Activated naive CD8-positive, alpha-beta T cell (primary cell): ENCODE results near the gene CX3CL1.
A peak's percentile ranks its signal among the peaks of the same experiment; 100 is the strongest.

Experiments
- H3K27ac Mint-ChIP-seq: one replicate; pipeline ENCODE4 v1.8.0; 2021; ENCODE audit warnings: mixed read lengths
- H3K27me3 Mint-ChIP-seq: one replicate; pipeline ENCODE4 v1.8.0; 2021; ENCODE audit warnings: mixed read lengths
- H3K36me3 Mint-ChIP-seq: one replicate; pipeline ENCODE4 v1.8.0; 2021; ENCODE audit warnings: mixed read lengths
- H3K4me1 Mint-ChIP-seq: one replicate; pipeline ENCODE4 v1.8.0; 2021; ENCODE audit warnings: low read depth, mixed read lengths
- H3K4me3 Mint-ChIP-seq: one replicate; pipeline ENCODE4 v1.8.0; 2021; ENCODE audit warnings: mild to moderate bottlenecking, mixed read lengths
- H3K9me3 Mint-ChIP-seq: one replicate; pipeline ENCODE4 v1.8.0; 2021; ENCODE audit warnings: low read depth, mixed read lengths

CX3CL1 gene

GRCh38 chr16:57348327-57348726 is 24.0 kb upstream of the CX3CL1 start:
- H3K9me3 Mint-ChIP-seq = no peaks in the 10 kb centered on the region
- H3K4me1 Mint-ChIP-seq = peaks cover 29% of the 10 kb centered on the region
- H3K27ac Mint-ChIP-seq = no peak overlapping the region
- H3K4me3 Mint-ChIP-seq = peak overlapping the region; percentile 6
- H3K27me3 Mint-ChIP-seq = peaks cover 15% of the 10 kb centered on the region
- H3K36me3 Mint-ChIP-seq = no peaks in the 10 kb centered on the region

DNA sequence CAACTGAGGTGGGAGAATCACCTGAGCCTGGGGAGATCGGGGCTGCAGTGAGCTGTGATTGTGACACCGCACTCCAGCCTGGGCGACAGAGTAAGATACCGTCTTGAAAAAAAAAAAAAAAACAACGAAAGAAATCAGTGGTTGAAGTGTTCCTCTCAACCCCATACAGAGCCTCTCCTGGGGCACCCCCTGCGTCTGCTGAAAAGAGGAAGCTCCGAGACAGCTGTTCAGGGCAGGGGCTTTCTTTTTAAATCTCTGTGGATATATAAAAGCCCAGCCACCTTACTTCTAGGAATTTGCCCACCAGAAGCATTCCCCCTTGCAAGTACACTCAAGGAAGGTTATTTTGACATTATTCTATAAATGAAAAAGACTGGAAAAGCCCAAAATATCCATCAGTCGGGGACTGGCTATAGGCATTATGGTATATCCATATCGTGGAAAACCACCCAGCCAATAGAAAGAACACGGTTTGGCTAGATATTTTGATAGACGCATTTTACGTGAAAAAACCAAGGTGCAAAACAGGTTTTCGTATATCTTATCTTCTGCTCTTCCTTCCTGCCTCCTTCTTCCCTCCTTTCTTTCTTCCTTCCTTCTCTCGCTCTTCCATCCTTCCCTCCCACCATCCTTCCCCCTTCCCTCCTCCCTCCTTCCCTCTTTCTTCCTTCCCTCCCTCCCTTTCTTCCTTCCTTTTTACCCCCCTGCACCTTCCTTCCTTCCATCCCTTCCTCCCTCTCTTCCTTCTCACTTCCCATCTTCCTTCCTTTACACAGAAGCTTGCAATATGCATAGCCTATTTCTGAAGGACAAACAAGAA is 22.9 kb upstream of the CX3CL1 start:
- peaks cover 25% of the 10 kb centered on the region for H3K4me1 Mint-ChIP-seq
- peak overlapping the region; percentile 35 for H3K4me3 Mint-ChIP-seq
- H3K27me3 Mint-ChIP-seq = peaks cover 11% of the 10 kb centered on the region
- no peak overlapping the region for H3K27ac Mint-ChIP-seq
- no peaks in the 10 kb centered on the region for H3K36me3 Mint-ChIP-seq
- H3K9me3 Mint-ChIP-seq = no peaks in the 10 kb centered on the region

GRCh38 chr16:57352636-57353047 is 19.6 kb upstream of the CX3CL1 start:
- H3K27me3 Mint-ChIP-seq = peaks cover 1% of the 10 kb centered on the region
- peaks cover 15% of the 10 kb centered on the region for H3K4me1 Mint-ChIP-seq
- no peaks in the 10 kb centered on the region for H3K9me3 Mint-ChIP-seq
- no peak overlapping the region for H3K27ac Mint-ChIP-seq
- H3K4me3 Mint-ChIP-seq = no peak overlapping the region
- H3K36me3 Mint-ChIP-seq = no peaks in the 10 kb centered on the region

DNA sequence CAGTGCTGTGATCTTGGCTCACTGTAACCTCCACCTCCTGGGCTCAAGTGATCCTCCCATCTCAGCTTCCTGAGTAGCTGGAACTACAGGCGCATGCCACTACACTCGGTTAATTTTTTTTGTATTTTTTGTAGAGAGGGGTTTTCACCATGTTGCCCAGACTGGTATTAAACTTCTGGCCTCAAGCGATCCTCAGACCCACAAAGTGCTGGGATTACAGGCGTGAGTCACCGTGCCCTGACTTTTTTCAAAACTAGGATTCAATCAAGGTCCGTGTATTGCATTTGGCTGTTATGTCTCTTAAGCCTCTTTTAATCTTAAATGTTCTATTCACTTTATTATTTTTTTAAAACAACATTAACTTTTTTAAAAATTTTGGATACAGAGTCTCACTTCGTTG is 18.0 kb upstream of the CX3CL1 start:
- H3K27me3 Mint-ChIP-seq = peaks cover 1% of the 10 kb centered on the region
- H3K9me3 Mint-ChIP-seq = no peaks in the 10 kb centered on the region
- no peaks in the 10 kb centered on the region for H3K36me3 Mint-ChIP-seq
- no peak overlapping the region for H3K27ac Mint-ChIP-seq
- no peak overlapping the region for H3K4me3 Mint-ChIP-seq
- peaks cover 15% of the 10 kb centered on the region for H3K4me1 Mint-ChIP-seq

DNA sequence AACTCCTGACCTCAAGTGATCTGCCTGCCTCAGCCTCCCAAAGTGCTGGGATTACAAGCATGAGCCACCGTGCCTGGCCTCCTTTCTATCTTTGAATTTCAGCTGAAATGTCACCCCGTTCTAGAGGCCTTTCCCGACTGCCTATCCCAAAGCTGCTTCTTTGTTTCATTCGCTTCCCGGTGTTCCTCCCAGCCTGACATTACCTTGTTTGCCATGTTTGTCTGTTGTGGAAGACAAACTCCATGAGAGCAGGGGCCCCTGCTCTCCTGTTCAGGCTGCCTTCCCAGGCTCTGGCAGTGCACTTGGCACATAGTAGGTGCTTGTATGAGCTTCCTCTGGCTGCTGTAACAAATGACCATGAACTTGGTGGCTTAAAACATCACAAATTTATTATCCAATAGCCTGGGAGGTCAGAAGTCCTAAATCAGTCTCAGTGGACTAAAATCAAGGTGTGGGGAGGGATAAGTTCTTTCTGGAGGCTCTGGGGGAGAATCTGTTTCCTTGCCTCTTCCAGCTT is 16.3 kb upstream of the CX3CL1 start:
- Mint-ChIP-seq H3K27ac (no peak overlapping the region), H3K4me3 (no peak overlapping the region), H3K36me3 (no peaks in the 10 kb centered on the region), H3K4me1 (peaks cover 9% of the 10 kb centered on the region), H3K9me3 (no peaks in the 10 kb centered on the region), H3K27me3 (peaks cover 1% of the 10 kb centered on the region)

DNA sequence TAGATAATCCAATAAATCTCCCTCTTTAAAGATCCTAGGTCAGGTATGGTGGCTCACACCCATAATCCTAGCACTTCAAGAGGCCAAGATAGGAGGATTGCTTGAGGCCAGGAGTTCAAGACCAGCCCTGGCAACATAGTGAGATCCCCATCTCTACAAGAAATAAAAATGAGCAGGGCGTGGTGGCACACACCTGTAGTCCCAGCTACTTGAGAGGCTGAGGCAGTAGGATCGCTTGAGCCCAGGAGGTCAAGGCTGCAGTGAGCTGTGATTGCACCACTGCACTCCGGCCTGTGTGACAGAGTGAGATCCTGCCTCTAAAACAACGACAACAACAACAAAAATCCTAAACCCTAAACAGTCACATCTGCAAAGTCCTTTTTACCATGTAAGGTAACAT is 15.7 kb upstream of the CX3CL1 start:
- Mint-ChIP-seq H3K4me3 (no peak overlapping the region), H3K27me3 (peaks cover 1% of the 10 kb centered on the region), H3K27ac (no peak overlapping the region), H3K4me1 (peaks cover 9% of the 10 kb centered on the region), H3K9me3 (no peaks in the 10 kb centered on the region), H3K36me3 (no peaks in the 10 kb centered on the region)

- Mint-ChIP-seq H3K4me1 (peaks cover 9% of the 10 kb centered on the region), H3K9me3 (no peaks in the 10 kb centered on the region), H3K27ac (no peak overlapping the region), H3K4me3 (no peak overlapping the region), H3K36me3 (no peaks in the 10 kb centered on the region), H3K27me3 (no peaks in the 10 kb centered on the region)
These were observed 14.8 kb upstream of the CX3CL1 start for GRCh38 chr16:57357330-57358085.

- Mint-ChIP-seq H3K27me3 (no peaks in the 10 kb centered on the region), H3K36me3 (no peaks in the 10 kb centered on the region), H3K9me3 (no peaks in the 10 kb centered on the region), H3K27ac (no peak overlapping the region), H3K4me3 (no peak overlapping the region), H3K4me1 (peaks cover 9% of the 10 kb centered on the region)
These were observed 14.2 kb upstream of the CX3CL1 start for GRCh38 chr16:57358086-57358420.

GRCh38 chr16:57358527-57359095 is 13.7 kb upstream of the CX3CL1 start, which contains the start of gene CCL22:
CCL22 (plus strand) TSS chr16:57358783; CDS start chr16:57358817, 34 bp downstream.
- Mint-ChIP-seq H3K27me3 (no peaks in the 10 kb centered on the region), H3K36me3 (no peaks in the 10 kb centered on the region), H3K4me3 (no peak within 1 kb of the TSS), H3K9me3 (no peaks in the 10 kb centered on the region), H3K4me1 (peaks cover 9% of the 10 kb centered on the region), H3K27ac (no peak within 1 kb of the TSS)

DNA sequence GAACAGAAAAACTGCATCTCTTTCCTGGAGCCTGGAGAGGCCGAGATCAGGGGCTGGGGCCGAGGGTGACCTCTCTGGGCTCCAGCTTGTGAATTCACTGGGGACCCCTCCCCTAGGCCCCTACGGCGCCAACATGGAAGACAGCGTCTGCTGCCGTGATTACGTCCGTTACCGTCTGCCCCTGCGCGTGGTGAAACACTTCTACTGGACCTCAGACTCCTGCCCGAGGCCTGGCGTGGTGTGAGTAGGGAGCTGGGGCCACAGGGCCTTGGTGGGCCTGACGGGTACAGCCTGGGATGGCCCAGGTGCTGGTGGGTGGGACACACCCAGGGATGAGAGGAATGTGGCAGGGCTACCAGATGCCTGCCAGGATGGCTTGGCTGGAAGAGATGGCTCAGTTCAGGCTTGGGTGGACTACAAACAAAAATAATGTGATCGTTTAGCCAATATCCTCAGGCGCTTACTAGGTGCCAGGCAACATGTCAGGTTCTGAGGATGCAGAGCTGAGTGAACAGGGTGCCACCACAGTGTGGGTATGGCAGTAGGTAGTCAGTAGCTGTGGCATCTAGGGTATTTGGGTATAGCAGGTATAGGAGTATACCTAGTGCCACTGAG is 11.9 kb upstream of the CX3CL1 start:
- Mint-ChIP-seq H3K4me1 (peaks cover 9% of the 10 kb centered on the region), H3K4me3 (no peak overlapping the region), H3K27ac (no peak overlapping the region), H3K9me3 (no peaks in the 10 kb centered on the region), H3K36me3 (no peaks in the 10 kb centered on the region), H3K27me3 (no peaks in the 10 kb centered on the region)

- Mint-ChIP-seq H3K4me3 (no peak overlapping the region), H3K27me3 (peaks cover 1% of the 10 kb centered on the region), H3K27ac (no peak overlapping the region), H3K9me3 (no peaks in the 10 kb centered on the region), H3K4me1 (peaks cover 9% of the 10 kb centered on the region), H3K36me3 (no peaks in the 10 kb centered on the region)
These were observed 10.9 kb upstream of the CX3CL1 start for GRCh38 chr16:57361404-57361803.

DNA sequence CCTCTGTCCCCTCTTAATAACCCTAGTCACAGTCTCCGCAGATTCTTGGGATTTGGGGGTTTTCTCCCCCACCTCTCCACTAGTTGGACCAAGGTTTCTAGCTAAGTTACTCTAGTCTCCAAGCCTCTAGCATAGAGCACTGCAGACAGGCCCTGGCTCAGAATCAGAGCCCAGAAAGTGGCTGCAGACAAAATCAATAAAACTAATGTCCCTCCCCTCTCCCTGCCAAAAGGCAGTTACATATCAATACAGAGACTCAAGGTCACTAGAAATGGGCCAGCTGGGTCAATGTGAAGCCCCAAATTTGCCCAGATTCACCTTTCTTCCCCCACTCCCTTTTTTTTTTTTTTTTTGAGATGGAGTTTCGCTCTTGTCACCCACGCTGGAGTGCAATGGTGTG is 8.1 kb upstream of the CX3CL1 start:
- H3K27ac Mint-ChIP-seq = no peak overlapping the region
- H3K9me3 Mint-ChIP-seq = no peaks in the 10 kb centered on the region
- peaks cover 8% of the 10 kb centered on the region for H3K27me3 Mint-ChIP-seq
- no peaks in the 10 kb centered on the region for H3K4me1 Mint-ChIP-seq
- H3K36me3 Mint-ChIP-seq = no peaks in the 10 kb centered on the region
- H3K4me3 Mint-ChIP-seq = no peak overlapping the region

GRCh38 chr16:57366544-57367040 is 5.7 kb upstream of the CX3CL1 start:
- H3K9me3 Mint-ChIP-seq = no peaks in the 10 kb centered on the region
- no peaks in the 10 kb centered on the region for H3K4me1 Mint-ChIP-seq
- H3K4me3 Mint-ChIP-seq = no peak overlapping the region

GRCh38 chr16:57367116-57367752 is 5.1 kb upstream of the CX3CL1 start:
- Mint-ChIP-seq H3K27ac (no peak overlapping the region), H3K4me1 (no peaks in the 10 kb centered on the region)

More at GRCh38 chr16:57366544-57367040, 5.7 kb upstream of the CX3CL1 start:
- Mint-ChIP-seq H3K27me3 (peaks cover 8% of the 10 kb centered on the region), H3K36me3 (no peaks in the 10 kb centered on the region), H3K27ac (no peak overlapping the region)

More at GRCh38 chr16:57367116-57367752, 5.1 kb upstream of the CX3CL1 start:
- Mint-ChIP-seq H3K36me3 (no peaks in the 10 kb centered on the region), H3K27me3 (peaks cover 8% of the 10 kb centered on the region), H3K4me3 (no peak overlapping the region), H3K9me3 (no peaks in the 10 kb centered on the region)
